ENCODE measurements around the gene LAS1L. TPM values are rescaled to one million over a fixed set of nuclear protein-coding genes. Genes with fewer than 3 reads are reported as not detected.

LAS1L gene
- total RNA-seq, 2 donors from 2014 or later: 9.9 to 12.7 TPM

GRCh38 chrX:65517923-65518322, 16.7 kb downstream of the LAS1L start:
- Histone ChIP-seq H3K4me1 (no peaks in the 10 kb centered on the region), H3K36me3 (replicated peaks in 1 of 2; ENCODE audit: insufficient read depth in 1 of 2, low read depth in 2 of 2) (no peaks in the 10 kb centered on the region), H3K27me3 (no peaks in the 10 kb centered on the region), H3K27ac (no peak overlapping the region), H3K9me3 (no peaks in the 10 kb centered on the region), H3K4me3 (no peak overlapping the region)
- ATAC-seq: no peak
- 97 to 100% methylated on average over 3 of the region's 3 CpGs for WGBS, 2 donors
- TF ChIP-seq POLR2A (IDR thresholded peaks at IDR 0.05) (no peak), CTCF (IDR thresholded peaks at IDR 0.05) (no peak)
- no peak for DNase-seq
- intact Hi-C loops (cut with DNase I): no loop called here

GRCh38 chrX:65516756-65517155, 17.8 kb downstream of the LAS1L start:
- DNase-seq (no peak), ATAC-seq (no peak)
- Histone ChIP-seq H3K27ac (no peak overlapping the region), H3K4me3 (no peak overlapping the region), H3K36me3 (replicated peaks in 1 of 2; ENCODE audit: insufficient read depth in 1 of 2, low read depth in 2 of 2) (no peaks in the 10 kb centered on the region), H3K4me1 (no peaks in the 10 kb centered on the region), H3K9me3 (no peaks in the 10 kb centered on the region), H3K27me3 (no peaks in the 10 kb centered on the region)
- TF ChIP-seq POLR2A (IDR thresholded peaks at IDR 0.05) (no peak), CTCF (IDR thresholded peaks at IDR 0.05) (no peak)
- intact Hi-C loops (cut with DNase I): no loop called here
- WGBS, 2 donors: 90 to 96% methylated on average over 3 of the region's 3 CpGs

- DNase-seq (no peak), ATAC-seq (no peak)
- no peaks in the 10 kb centered on the region for H3K36me3 ChIP-seq (replicated peaks in 1 of 2; ENCODE audit: insufficient read depth in 1 of 2, low read depth in 2 of 2)
- TF ChIP-seq POLR2A (IDR thresholded peaks at IDR 0.05): no peak
- no peaks in the 10 kb centered on the region for H3K9me3 ChIP-seq
- H3K27me3 ChIP-seq: no peaks in the 10 kb centered on the region
- H3K27ac ChIP-seq: no peak overlapping the region
- intact Hi-C loops (cut with DNase I): no loop called here
- WGBS, 2 donors: no CpG with 5 or more reads among the region's 1 CpG
- no peaks in the 10 kb centered on the region for H3K4me1 ChIP-seq
- no peak overlapping the region for H3K4me3 ChIP-seq
Observed at GRCh38 chrX:65513610-65514009, 21.0 kb downstream of the LAS1L start.

- H3K36me3 ChIP-seq (replicated peaks in 1 of 2; ENCODE audit: insufficient read depth in 1 of 2, low read depth in 2 of 2): no peaks in the 10 kb centered on the region
- H3K4me1 ChIP-seq: no peaks in the 10 kb centered on the region
- no peaks in the 10 kb centered on the region for H3K9me3 ChIP-seq
- no peak for DNase-seq
- intact Hi-C loops (cut with DNase I): no loop called here
- ATAC-seq: no peak
- H3K27me3 ChIP-seq: no peaks in the 10 kb centered on the region
- no peak overlapping the region for H3K27ac ChIP-seq
- 91 to 96% methylated on average over 3 to 4 of the region's 4 CpGs for WGBS, 2 donors
- TF ChIP-seq POLR2A (IDR thresholded peaks at IDR 0.05): no peak
- no peak for TF ChIP-seq CTCF (IDR thresholded peaks at IDR 0.05)
- no peak overlapping the region for H3K4me3 ChIP-seq
Observed at GRCh38 chrX:65509400-65509799, 25.2 kb downstream of the LAS1L start.

- H3K36me3 ChIP-seq (replicated peaks in 1 of 2; ENCODE audit: insufficient read depth in 1 of 2, low read depth in 2 of 2): no peaks in the 10 kb centered on the region
- TF ChIP-seq CTCF (IDR thresholded peaks at IDR 0.05) (no peak), POLR2A (IDR thresholded peaks at IDR 0.05) (no peak)
- intact Hi-C loops (cut with DNase I): no loop called here
- no peaks in the 10 kb centered on the region for H3K9me3 ChIP-seq
- WGBS, 2 donors: 88 to 100% methylated on average over 4 of the region's 4 CpGs
- no peak overlapping the region for H3K4me3 ChIP-seq
- DNase-seq (no peak), ATAC-seq (no peak)
- H3K4me1 ChIP-seq: no peaks in the 10 kb centered on the region
- no peaks in the 10 kb centered on the region for H3K27me3 ChIP-seq
- H3K27ac ChIP-seq: no peak overlapping the region
Observed at GRCh38 chrX:65508851-65509250, 25.7 kb downstream of the LAS1L start.
